GM12872 (cell line): ENCODE data around the gene LINC00237.

Experiments used
- CTCF ChIP-seq: IDR thresholded peaks from 3 replicates; pipeline ENCODE4 v1.5.1; 2011; ENCODE audit warnings: low read depth, mild to moderate bottlenecking, low read length, moderate library complexity; ENCODE audit not compliant: insufficient read depth

LINC00237 gene

GRCh38 chr20:21125072-21125848, 19.1 kb upstream of the LINC00237 start:
- no peak for TF ChIP-seq CTCF

GRCh38 chr20:21124190-21124589, 18.0 kb upstream of the LINC00237 start:
- TF ChIP-seq CTCF, result no peak

- no peak for TF ChIP-seq CTCF
These were observed 12.6 kb upstream of the LINC00237 start for GRCh38 chr20:21118782-21119181.

GRCh38 chr20:21118138-21118537, 12.0 kb upstream of the LINC00237 start:
- no peak for TF ChIP-seq CTCF

- no peak for TF ChIP-seq CTCF
These were observed 11.4 kb upstream of the LINC00237 start for GRCh38 chr20:21117521-21117920.

GRCh38 chr20:21114584-21114983, 8.4 kb upstream of the LINC00237 start:
- no peak for TF ChIP-seq CTCF

GRCh38 chr20:21113697-21114096, 7.5 kb upstream of the LINC00237 start:
- no peak for TF ChIP-seq CTCF
